Measurements from ENCODE around the gene SYT12.

DNA sequence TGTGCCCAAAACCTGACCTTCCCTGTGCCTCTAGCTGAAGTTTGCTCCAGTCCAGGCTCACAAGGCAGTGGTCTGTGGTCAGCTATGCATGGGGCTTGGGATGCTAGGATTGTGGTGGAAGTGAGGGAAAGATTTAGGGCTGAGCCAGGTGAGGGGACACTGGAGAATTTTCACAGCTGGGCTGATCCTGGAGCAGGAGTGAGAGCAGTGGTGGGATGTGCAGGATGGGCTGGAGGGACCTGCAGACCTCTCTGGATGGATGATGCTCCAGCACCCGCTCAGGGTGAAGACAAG is 72.2 kb downstream of the SYT12 start:
- TF ChIP-seq, protein P1, sequence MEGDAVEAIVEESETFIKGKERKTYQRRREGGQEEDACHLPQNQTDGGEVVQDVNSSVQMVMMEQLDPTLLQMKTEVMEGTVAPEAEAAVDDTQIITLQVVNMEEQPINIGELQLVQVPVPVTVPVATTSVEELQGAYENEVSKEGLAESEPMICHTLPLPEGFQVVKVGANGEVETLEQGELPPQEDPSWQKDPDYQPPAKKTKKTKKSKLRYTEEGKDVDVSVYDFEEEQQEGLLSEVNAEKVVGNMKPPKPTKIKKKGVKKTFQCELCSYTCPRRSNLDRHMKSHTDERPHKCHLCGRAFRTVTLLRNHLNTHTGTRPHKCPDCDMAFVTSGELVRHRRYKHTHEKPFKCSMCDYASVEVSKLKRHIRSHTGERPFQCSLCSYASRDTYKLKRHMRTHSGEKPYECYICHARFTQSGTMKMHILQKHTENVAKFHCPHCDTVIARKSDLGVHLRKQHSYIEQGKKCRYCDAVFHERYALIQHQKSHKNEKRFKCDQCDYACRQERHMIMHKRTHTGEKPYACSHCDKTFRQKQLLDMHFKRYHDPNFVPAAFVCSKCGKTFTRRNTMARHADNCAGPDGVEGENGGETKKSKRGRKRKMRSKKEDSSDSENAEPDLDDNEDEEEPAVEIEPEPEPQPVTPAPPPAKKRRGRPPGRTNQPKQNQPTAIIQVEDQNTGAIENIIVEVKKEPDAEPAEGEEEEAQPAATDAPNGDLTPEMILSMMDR (IDR thresholded peaks at IDR 0.05; ENCODE audit: insufficient read depth, low read depth, low read length): no peak
- no peak for TF ChIP-seq EZH2 (IDR thresholded peaks at IDR 0.05; ENCODE audit: insufficient read depth, low read length)

All from astrocyte (in vitro differentiated cells and primary cell).